SIG-M5 treated with dmso at 0.1 percent for 504 hours (cell line): ENCODE measurements around the gene TMEM191B.
"Not testable (repeated sequence)": the region's sequence is repeated elsewhere in the genome, so short reads cannot be mapped to it uniquely, and the experiment has no call there.

ENCODE experiments used
- DNase-seq: peaks from one replicate; lab custom pipeline; 2025; ENCODE audit not compliant: unreplicated experiment; lab: John Stamatoyannopoulos, UW

The TMEM191B gene

GRCh38 chr22:18527752-18528596 lies at the start of gene TMEM191B:
Gene TMEM191B, plus strand, starts transcription at chr22:18527802. Its CDS starts 179 bp downstream, at chr22:18527981.
- DNase-seq, result not testable (repeated sequence)

- DNase-seq, result not testable (repeated sequence)
Observed at GRCh38 chr22:18496227-18496626, 31.4 kb upstream of the TMEM191B start.

GRCh38 chr22:18511327-18511726 lies 16.3 kb upstream of the TMEM191B start:
- not testable (repeated sequence) for DNase-seq

GRCh38 chr22:18512378-18512777 lies 15.2 kb upstream of the TMEM191B start:
- not testable (repeated sequence) for DNase-seq

- DNase-seq, result not testable (repeated sequence)
Observed at GRCh38 chr22:18513454-18513853, 14.1 kb upstream of the TMEM191B start.

GRCh38 chr22:18518061-18518460 lies 9.5 kb upstream of the TMEM191B start, which contains the start of gene GGTLC3:
Gene GGTLC3, minus strand, starts transcription at chr22:18518161. Its CDS starts 264 bp downstream, at chr22:18517897.
- DNase-seq, result not testable (repeated sequence)

GRCh38 chr22:18522762-18523161 lies 4.8 kb upstream of the TMEM191B start:
- DNase-seq, result not testable (repeated sequence)

GRCh38 chr22:18523328-18523727 lies 4.3 kb upstream of the TMEM191B start:
- not testable (repeated sequence) for DNase-seq

GRCh38 chr22:18528597-18529415 lies 1.2 kb downstream of the TMEM191B start:
- DNase-seq, result not testable (repeated sequence)

GRCh38 chr22:18529416-18530145 lies 2.0 kb downstream of the TMEM191B start:
- not testable (repeated sequence) for DNase-seq

- not testable (repeated sequence) for DNase-seq
Observed at GRCh38 chr22:18533633-18534032, 6.0 kb downstream of the TMEM191B start.

GRCh38 chr22:18534315-18534714 lies 6.7 kb downstream of the TMEM191B start:
- DNase-seq, result not testable (repeated sequence)

- DNase-seq, result not testable (repeated sequence)
Observed at GRCh38 chr22:18539994-18540393, 12.4 kb downstream of the TMEM191B start.

- DNase-seq, result not testable (repeated sequence)
Observed at GRCh38 chr22:18543400-18543799, 15.8 kb downstream of the TMEM191B start.

- DNase-seq, result not testable (repeated sequence)
Observed at GRCh38 chr22:18544615-18545014, 17.0 kb downstream of the TMEM191B start.

GRCh38 chr22:18549458-18550179 lies 22.0 kb downstream of the TMEM191B start:
- not testable (repeated sequence) for DNase-seq

- DNase-seq, result not testable (repeated sequence)
Observed at GRCh38 chr22:18551046-18551445, 23.4 kb downstream of the TMEM191B start.

- DNase-seq, result not testable (repeated sequence)
Observed at GRCh38 chr22:18552839-18553597, 25.4 kb downstream of the TMEM191B start.
